GM18867 (cell line): Measurements from ENCODE around the gene SUSD1.
A peak's percentile ranks its signal among the peaks of the same experiment; 100 is the strongest.
"Not testable (repeated sequence)": the region's sequence is repeated elsewhere in the genome, so short reads cannot be mapped to it uniquely, and the experiment has no call there.

Source experiments
- ATAC-seq: cut with Tn5 transposase; IDR thresholded peaks from one replicate; pipeline ENCODE4 v1.9.1; 2021; ENCODE audit warnings: mild to moderate bottlenecking, moderate library complexity; ENCODE audit not compliant: unreplicated experiment

Gene SUSD1

GRCh38 chr9:112174965-112175795, at the start of gene SUSD1:
Gene SUSD1, minus strand, starts transcription at chr9:112175297. Its CDS starts 62 bp downstream, at chr9:112175235.
- peak; percentile 62 for ATAC-seq

- ATAC-seq: peak; percentile 60
Measured at GRCh38 chr9:112224401-112225289, 49.5 kb upstream of the SUSD1 start.

GRCh38 chr9:112218908-112219307, 43.8 kb upstream of the SUSD1 start:
- ATAC-seq: peak; percentile 96

- no peak for ATAC-seq
Measured at GRCh38 chr9:112212926-112213325, 37.8 kb upstream of the SUSD1 start.

- ATAC-seq: no peak
Measured at GRCh38 chr9:112207451-112207850, 32.4 kb upstream of the SUSD1 start.

GRCh38 chr9:112203536-112203935, 28.4 kb upstream of the SUSD1 start:
- ATAC-seq: no peak

GRCh38 chr9:112200711-112201110, 25.6 kb upstream of the SUSD1 start:
- ATAC-seq: no peak

- no peak for ATAC-seq
Measured at GRCh38 chr9:112198646-112199045, 23.5 kb upstream of the SUSD1 start.

- ATAC-seq: no peak
Measured at GRCh38 chr9:112194969-112195431, 19.9 kb upstream of the SUSD1 start.

GRCh38 chr9:112193572-112194288, 18.6 kb upstream of the SUSD1 start:
- ATAC-seq: no peak

- not testable (repeated sequence) for ATAC-seq
Measured at GRCh38 chr9:112190320-112190719, 15.2 kb upstream of the SUSD1 start.

- ATAC-seq: no peak
Measured at GRCh38 chr9:112188884-112189283, 13.8 kb upstream of the SUSD1 start.

- no peak for ATAC-seq
Measured at GRCh38 chr9:112187404-112187803, 12.3 kb upstream of the SUSD1 start.

- ATAC-seq: no peak
Measured at GRCh38 chr9:112186695-112187094, 11.6 kb upstream of the SUSD1 start.

- ATAC-seq: no peak
Measured at GRCh38 chr9:112184946-112185345, 9.8 kb upstream of the SUSD1 start.

- no peak for ATAC-seq
Measured at GRCh38 chr9:112184221-112184620, 9.1 kb upstream of the SUSD1 start.

GRCh38 chr9:112180387-112180881, 5.3 kb upstream of the SUSD1 start:
- no peak for ATAC-seq

- ATAC-seq: no peak
Measured at GRCh38 chr9:112179816-112180215, 4.7 kb upstream of the SUSD1 start.

- no peak for ATAC-seq
Measured at GRCh38 chr9:112176524-112176923, 1.4 kb upstream of the SUSD1 start.

GRCh38 chr9:112175796-112176315, 759 bp upstream of the SUSD1 start:
- ATAC-seq: no peak
